H1 (cell line): ENCODE measurements around the gene SERAC1. TPM values are rescaled to one million over a fixed set of nuclear protein-coding genes. Genes with fewer than 3 reads are reported as not detected.

ENCODE experiments used
- RFX5 ChIP-seq: IDR thresholded peaks from 2 replicates; pipeline ENCODE4 v1.6.1; 2011; ENCODE audit warnings: low read depth, low read length, improper control_type of control experiment, borderline replicate concordance
- SIN3A ChIP-seq, 2 experiments: IDR thresholded peaks in 1 of 2; conservative IDR thresholded peaks in 1 of 2; 2 replicates each; pipeline ENCODE4 v1.6.1; 2011 to 2012; ENCODE audit warnings: low read length in 2 of 2, improper control_type of control experiment in 1 of 2, low read depth in 1 of 2, mild to moderate bottlenecking in 1 of 2
- polyA plus RNA-seq, 7 experiments: library from polyadenylated mRNA; depleted of rRNA in 3 of 7; stranded (reverse) in 5 of 7; unstranded in 2 of 7; fragments of >200 nt in 5 of 7; fragments of 200-250 nt in 2 of 7; gene quantifications; 1 replicate in 5 of 7; 2 replicates in 1 of 7; 4 replicates in 1 of 7; pipeline versions ENCODE4 v1.2.1 to v1.2.3, GENCODE V29; 2011 to 2013; ENCODE audit warnings: missing spikeins in 2 of 7, mixed read lengths in 2 of 7
- total RNA-seq: library from RNA; stranded (reverse); fragmentation: NEBNext Ultra II Directional; extraction: Animal tissue kit (Norgen Biotek cat#: 25700); gene quantifications from 2 replicates; pipeline ENCODE4 v1.2.1, GENCODE V29; 2021

The SERAC1 gene
- total and polyA plus RNA-seq, 2 of the 8 experiments (the other 6 are each of a cell fraction or from before 2014, with no cell fraction given) = 7.3 to 9.0 TPM

GRCh38 chr6:158188591-158188990 is 20.5 kb upstream of the SERAC1 start (continued):
- no peak for TF ChIP-seq SIN3A (conservative IDR thresholded peaks at IDR 0.05 in 1 of 2, IDR thresholded peaks at IDR 0.05 in 1 of 2; ENCODE audit: low read depth in 1 of 2, low read length in 2 of 2)
- no peak for TF ChIP-seq RFX5
- TF ChIP-seq, all 59 proteins: peak for 0
